Measurements from ENCODE around the gene HSD17B1. TPM values are rescaled to one million over a fixed set of nuclear protein-coding genes. Genes with fewer than 3 reads are reported as not detected.

HSD17B1 gene
- total and polyA plus RNA-seq, 2 of the 13 experiments (the other 11 are each of a cell fraction or from before 2014, with no cell fraction given) = 0.54 to 0.93 TPM

DNA sequence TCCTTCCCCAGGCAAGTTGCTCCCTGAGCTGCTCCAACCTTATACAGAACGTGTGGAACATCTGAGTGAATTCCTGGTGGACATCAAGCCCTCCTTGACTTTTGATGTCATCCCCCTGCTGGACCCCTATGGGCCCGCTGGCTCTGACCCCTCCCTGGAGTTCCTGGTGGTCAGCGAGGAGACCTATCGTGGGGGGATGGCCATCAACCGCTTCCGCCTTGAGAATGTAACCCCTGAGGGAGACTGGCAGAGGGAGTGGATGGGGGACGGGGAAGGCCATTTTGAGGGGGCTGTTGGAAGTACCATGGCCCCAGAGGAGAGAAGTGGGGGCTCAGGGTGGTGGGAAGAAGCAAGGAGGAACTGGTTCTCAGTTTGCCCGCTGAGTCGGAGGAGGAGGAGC is 11.2 kb downstream of the HSD17B1 start (continued):
- TF ChIP-seq KAT2B (IDR thresholded peaks at IDR 0.05; ENCODE audit: borderline replicate concordance, low read depth, low read length) (no peak), NFYB (CRISPR knock-in tag; IDR thresholded peaks at IDR 0.05) (no peak), ZNF34 (CRISPR knock-in tag; IDR thresholded peaks at IDR 0.05; ENCODE audit: borderline replicate concordance) (no peak), ZNF333 (CRISPR knock-in tag; IDR thresholded peaks at IDR 0.05; ENCODE audit: borderline replicate concordance) (no peak), MTF1 (CRISPR knock-in tag; IDR thresholded peaks at IDR 0.05) (no peak), PCBP1 (IDR thresholded peaks at IDR 0.05; ENCODE audit: borderline replicate concordance, low read depth, low read length) (0 out of 2 replicates have a peak, but pooled peaks have one; percentile 50), ZMYM2 (CRISPR knock-in tag; IDR thresholded peaks at IDR 0.05) (no peak), ONECUT2 (CRISPR knock-in tag; IDR thresholded peaks at IDR 0.05) (no peak), JUNB (CRISPR knock-in tag; IDR thresholded peaks at IDR 0.05; ENCODE audit: borderline replicate concordance) (no peak), MEF2D (CRISPR knock-in tag; IDR thresholded peaks at IDR 0.05) (no peak), NPAS2 (CRISPR knock-in tag; IDR thresholded peaks at IDR 0.05; ENCODE audit: borderline replicate concordance) (no peak), PHF20 (CRISPR knock-in tag; IDR thresholded peaks at IDR 0.05) (no peak), ISL2 (CRISPR knock-in tag; IDR thresholded peaks at IDR 0.05) (no peak), ZBTB38 (CRISPR knock-in tag; IDR thresholded peaks at IDR 0.05) (peak; percentile 69; the same call in 1 of the 2 replicates), ZNF773 (CRISPR knock-in tag; IDR thresholded peaks at IDR 0.05; ENCODE audit: borderline replicate concordance) (no peak), RCOR2 (CRISPR knock-in tag; IDR thresholded peaks at IDR 0.05) (no peak), CEBPG (CRISPR knock-in tag; IDR thresholded peaks at IDR 0.05) (no peak), SCMH1 (CRISPR knock-in tag; IDR thresholded peaks at IDR 0.05; ENCODE audit: borderline replicate concordance) (no peak), ZNF3 (CRISPR knock-in tag; IDR thresholded peaks at IDR 0.05) (no peak), SRSF4 (IDR thresholded peaks at IDR 0.05; ENCODE audit: low read depth, low read length, poor library complexity, severe bottlenecking) (no peak), ZNF331 (CRISPR knock-in tag; IDR thresholded peaks at IDR 0.05) (no peak), ZNF30 (CRISPR knock-in tag; IDR thresholded peaks at IDR 0.05) (no peak), ZSCAN21 (CRISPR knock-in tag; IDR thresholded peaks at IDR 0.05; ENCODE audit: borderline replicate concordance) (no peak)
- TF ChIP-seq, protein P1, sequence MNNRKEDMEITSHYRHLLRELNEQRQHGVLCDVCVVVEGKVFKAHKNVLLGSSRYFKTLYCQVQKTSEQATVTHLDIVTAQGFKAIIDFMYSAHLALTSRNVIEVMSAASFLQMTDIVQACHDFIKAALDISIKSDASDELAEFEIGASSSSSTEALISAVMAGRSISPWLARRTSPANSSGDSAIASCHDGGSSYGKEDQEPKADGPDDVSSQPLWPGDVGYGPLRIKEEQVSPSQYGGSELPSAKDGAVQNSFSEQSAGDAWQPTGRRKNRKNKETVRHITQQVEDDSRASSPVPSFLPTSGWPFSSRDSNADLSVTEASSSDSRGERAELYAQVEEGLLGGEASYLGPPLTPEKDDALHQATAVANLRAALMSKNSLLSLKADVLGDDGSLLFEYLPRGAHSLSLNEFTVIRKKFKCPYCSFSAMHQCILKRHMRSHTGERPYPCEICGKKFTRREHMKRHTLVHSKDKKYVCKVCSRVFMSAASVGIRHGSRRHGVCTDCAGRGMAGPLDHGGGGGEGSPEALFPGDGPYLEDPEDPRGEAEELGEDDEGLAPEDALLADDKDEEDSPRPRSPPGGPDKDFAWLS (CRISPR knock-in tag; IDR thresholded peaks at IDR 0.05; ENCODE audit: borderline replicate concordance) = no peak
- TF ChIP-seq, protein P2, sequence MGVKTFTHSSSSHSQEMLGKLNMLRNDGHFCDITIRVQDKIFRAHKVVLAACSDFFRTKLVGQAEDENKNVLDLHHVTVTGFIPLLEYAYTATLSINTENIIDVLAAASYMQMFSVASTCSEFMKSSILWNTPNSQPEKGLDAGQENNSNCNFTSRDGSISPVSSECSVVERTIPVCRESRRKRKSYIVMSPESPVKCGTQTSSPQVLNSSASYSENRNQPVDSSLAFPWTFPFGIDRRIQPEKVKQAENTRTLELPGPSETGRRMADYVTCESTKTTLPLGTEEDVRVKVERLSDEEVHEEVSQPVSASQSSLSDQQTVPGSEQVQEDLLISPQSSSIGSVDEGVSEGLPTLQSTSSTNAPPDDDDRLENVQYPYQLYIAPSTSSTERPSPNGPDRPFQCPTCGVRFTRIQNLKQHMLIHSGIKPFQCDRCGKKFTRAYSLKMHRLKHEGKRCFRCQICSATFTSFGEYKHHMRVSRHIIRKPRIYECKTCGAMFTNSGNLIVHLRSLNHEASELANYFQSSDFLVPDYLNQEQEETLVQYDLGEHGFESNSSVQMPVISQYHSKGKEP (CRISPR knock-in tag; IDR thresholded peaks at IDR 0.05) = no peak
- TF ChIP-seq, protein P3, sequence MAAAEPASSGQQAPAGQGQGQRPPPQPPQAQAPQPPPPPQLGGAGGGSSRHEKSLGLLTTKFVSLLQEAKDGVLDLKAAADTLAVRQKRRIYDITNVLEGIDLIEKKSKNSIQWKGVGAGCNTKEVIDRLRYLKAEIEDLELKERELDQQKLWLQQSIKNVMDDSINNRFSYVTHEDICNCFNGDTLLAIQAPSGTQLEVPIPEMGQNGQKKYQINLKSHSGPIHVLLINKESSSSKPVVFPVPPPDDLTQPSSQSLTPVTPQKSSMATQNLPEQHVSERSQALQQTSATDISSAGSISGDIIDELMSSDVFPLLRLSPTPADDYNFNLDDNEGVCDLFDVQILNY (CRISPR knock-in tag; conservative IDR thresholded peaks at IDR 0.05) = no peak
- TF ChIP-seq, protein P4, sequence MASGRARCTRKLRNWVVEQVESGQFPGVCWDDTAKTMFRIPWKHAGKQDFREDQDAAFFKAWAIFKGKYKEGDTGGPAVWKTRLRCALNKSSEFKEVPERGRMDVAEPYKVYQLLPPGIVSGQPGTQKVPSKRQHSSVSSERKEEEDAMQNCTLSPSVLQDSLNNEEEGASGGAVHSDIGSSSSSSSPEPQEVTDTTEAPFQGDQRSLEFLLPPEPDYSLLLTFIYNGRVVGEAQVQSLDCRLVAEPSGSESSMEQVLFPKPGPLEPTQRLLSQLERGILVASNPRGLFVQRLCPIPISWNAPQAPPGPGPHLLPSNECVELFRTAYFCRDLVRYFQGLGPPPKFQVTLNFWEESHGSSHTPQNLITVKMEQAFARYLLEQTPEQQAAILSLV (CRISPR knock-in tag; IDR thresholded peaks at IDR 0.05; ENCODE audit: borderline replicate concordance) = no peak
